Endothelial cell of umbilical vein (primary cell): ENCODE measurements around the gene MTSS2. TPM values are rescaled to one million over a fixed set of nuclear protein-coding genes. Genes with fewer than 3 reads are reported as not detected.

Experiments used
- BruUV-seq: library from RNA; stranded (reverse); fragments of 400-500 nt; replicated peaks from 2 replicates; lab custom pipeline; 2021; lab: Mats Ljungman, UMichigan
- CTCF ChIA-PET: fragments of 300-600, 350-600 bp; sonication (Branson Sonifier 250); formaldehyde crosslinking; loops from one replicate; lab custom pipeline; 2021; ENCODE audit warnings: antibody characterized with exemption, inconsistent platforms; lab: Charles Lee
- POLR2A ChIA-PET: fragments of 300-600, 350-600 bp; sonication (Branson Sonifier 250); formaldehyde crosslinking; loops from one replicate; lab custom pipeline; 2021; ENCODE audit warnings: antibody characterized with exemption, inconsistent platforms; lab: Charles Lee
- DNase-seq: peaks from one replicate; pipeline ENCODE4 v3.0.0-alpha.2; 2011; ENCODE audit warnings: low read depth, low spot score
- FAIRE-seq: peaks from 2 replicates; lab custom pipeline; 2011; peaks lifted over from hg19 to GRCh38; lab: Jason Lieb, UNC
- H2AFZ ChIP-seq: 2 replicates; pipeline ENCODE4 v1.6.0; 2012; ENCODE audit warnings: low read depth, low read length, control low read depth, inconsistent platforms
- H3K27ac ChIP-seq: 2 replicates; pipeline ENCODE4 v1.5.1; 2011; ENCODE audit warnings: low read depth, mild to moderate bottlenecking, control low read depth, low read length, moderate library complexity; ENCODE audit not compliant: insufficient read depth
- H3K27me3 ChIP-seq, 2 experiments: 2 replicates each; pipeline versions ENCODE4 v1.6.0 to v1.6.1; 2011; ENCODE audit warnings: low read length in 2 of 2, mixed read lengths in 1 of 2; ENCODE audit not compliant: control insufficient read depth in 2 of 2, insufficient read depth in 2 of 2
- H3K36me3 ChIP-seq, 2 experiments: 2 replicates in 1 of 2; 3 replicates in 1 of 2; pipeline ENCODE4 v1.5.1; 2011; ENCODE audit warnings: low read length in 2 of 2, mild to moderate bottlenecking in 1 of 2, moderate library complexity in 1 of 2; ENCODE audit not compliant: control insufficient read depth in 2 of 2, insufficient read depth in 2 of 2; ENCODE audit errors: extremely low read depth in 1 of 2
- H3K4me1 ChIP-seq: 3 replicates; pipeline ENCODE4 v1.5.1; 2011; ENCODE audit warnings: mild to moderate bottlenecking, low read length; ENCODE audit not compliant: control insufficient read depth, insufficient read depth; ENCODE audit errors: extremely low read depth
- H3K4me2 ChIP-seq: 2 replicates; pipeline ENCODE4 v1.6.1; 2011; ENCODE audit warnings: low read length, control low read depth, mixed read lengths; ENCODE audit not compliant: insufficient read depth
- H3K4me3 ChIP-seq, 3 experiments: fragments of 200-600 bp in 1 of 3; sonication (generic), shearing (Covaris generic) in 1 of 3; replicated peaks in 1 of 3; 2 replicates each; pipeline ENCODE4 v1.5.1; 2011 to 2016; ENCODE audit warnings: control low read depth in 3 of 3, low read length in 3 of 3, mild to moderate bottlenecking in 2 of 3, inconsistent platforms in 1 of 3, low read depth in 1 of 3, moderate library complexity in 1 of 3; ENCODE audit not compliant: insufficient read depth in 1 of 3
- H3K79me2 ChIP-seq: 2 replicates; pipeline ENCODE4 v1.6.0; 2012; ENCODE audit warnings: low read length, inconsistent platforms; ENCODE audit not compliant: control insufficient read depth, insufficient read depth
- H3K9ac ChIP-seq: replicated peaks from 2 replicates; pipeline ENCODE3; 2011; ENCODE audit warnings: low read length, control low read depth; ENCODE audit not compliant: insufficient read depth; ENCODE audit errors: extremely low read depth
- H3K9me1 ChIP-seq: replicated peaks from 3 replicates; pipeline ENCODE4 v1.6.0; 2011; ENCODE audit warnings: mild to moderate bottlenecking, low read length; ENCODE audit not compliant: control insufficient read depth, insufficient read depth; ENCODE audit errors: extremely low read depth
- H3K9me3 ChIP-seq: replicated peaks from 2 replicates; pipeline ENCODE4 v1.5.1; 2012; ENCODE audit warnings: low read length, inconsistent platforms; ENCODE audit not compliant: control insufficient read depth, insufficient read depth
- H4K20me1 ChIP-seq: replicated peaks from 2 replicates; pipeline ENCODE3; 2011; ENCODE audit warnings: mild to moderate bottlenecking, low read length; ENCODE audit not compliant: control insufficient read depth, insufficient read depth; ENCODE audit errors: extremely low read depth
- EZH2 ChIP-seq: IDR thresholded peaks from 2 replicates; pipeline ENCODE4 v1.6.1; 2012; ENCODE audit warnings: borderline replicate concordance, low read depth, mild to moderate bottlenecking, moderate library complexity, low read length, inconsistent platforms; ENCODE audit not compliant: severe bottlenecking
- FOS ChIP-seq: IDR thresholded peaks from 2 replicates; pipeline ENCODE4 v1.6.1; 2011; ENCODE audit warnings: mild to moderate bottlenecking, low read length, moderate library complexity, borderline replicate concordance; ENCODE audit not compliant: insufficient read depth
- GATA2 ChIP-seq: IDR thresholded peaks from 2 replicates; pipeline ENCODE4 v1.7.0; 2011; ENCODE audit warnings: low read depth, mild to moderate bottlenecking, moderate library complexity, mixed read lengths, low read length; ENCODE audit not compliant: insufficient read length, insufficient read depth
- JUN ChIP-seq: IDR thresholded peaks from 2 replicates; pipeline ENCODE4 v1.6.1; 2011; ENCODE audit warnings: borderline replicate concordance, low read depth; ENCODE audit not compliant: insufficient read length, insufficient read depth
- MYC ChIP-seq: IDR thresholded peaks from one replicate; pipeline ENCODE4 v1.6.1; 2011; ENCODE audit warnings: mild to moderate bottlenecking, low read depth, low read length
- POLR2A ChIP-seq: IDR thresholded peaks from 2 replicates; pipeline ENCODE4 v1.6.1; 2012; ENCODE audit warnings: low read depth, mild to moderate bottlenecking, control low read depth, low read length
- POLR2AphosphoS5 ChIP-seq: IDR thresholded peaks from 2 replicates; pipeline ENCODE4 v1.6.1; 2012; ENCODE audit warnings: low read depth, mild to moderate bottlenecking, control low read depth, low read length, moderate library complexity; ENCODE audit not compliant: insufficient read depth
- dilution Hi-C: fragments of 300-500 bp; cut with MboI; formaldehyde crosslinking; loops from one replicate; pipeline ENCODE4 v1.15.0; 2019; ENCODE audit warnings: low sequenced_read_pairs; ENCODE audit not compliant: extremely low pct_ligation_motif_present
- intact Hi-C: fragments of 100-400 bp; cut with micrococcal nuclease; formaldehyde crosslinking; loops from one replicate; pipeline ENCODE4 v1.10.0; 2022
- polyA plus RNA-seq, 4 experiments: library from polyadenylated mRNA; depleted of rRNA in 3 of 4; stranded (reverse) in 3 of 4; unstranded in 1 of 4; fragments of >200 nt; gene quantifications; 2 replicates each; pipeline versions ENCODE4 v1.2.1 to v1.2.3, GENCODE V29; 2011 to 2012; ENCODE audit warnings: missing spikeins in 1 of 4
- total RNA-seq: library from RNA; stranded (reverse); gene quantifications from 2 replicates; pipeline ENCODE4 v1.2.3, GENCODE V29; 2021
- TF ChIP-seq, protein P1 (sequence below), 2 donors: IDR thresholded peaks; 1 replicate in 1 of 2; 2 replicates in 1 of 2; pipeline ENCODE4 v1.5.1; 2011; ENCODE audit warnings: low read length in 2 of 2, mild to moderate bottlenecking in 2 of 2, moderate library complexity in 2 of 2, control low read depth in 1 of 2, inconsistent platforms in 1 of 2, low read depth in 1 of 2; ENCODE audit not compliant: insufficient read depth in 1 of 2; ENCODE audit errors: extremely low read depth in 1 of 2
- TF ChIP-seq, protein P2 (sequence below): IDR thresholded peaks from 2 replicates; pipeline ENCODE4 v1.6.1; 2011; ENCODE audit not compliant: insufficient read depth, insufficient read length

Gene MTSS2
- total and polyA plus RNA-seq, 2 donors (not counting 3 experiments of a cell fraction or from before 2014, with no cell fraction given), result 38.4 to 42.3 TPM

DNA sequence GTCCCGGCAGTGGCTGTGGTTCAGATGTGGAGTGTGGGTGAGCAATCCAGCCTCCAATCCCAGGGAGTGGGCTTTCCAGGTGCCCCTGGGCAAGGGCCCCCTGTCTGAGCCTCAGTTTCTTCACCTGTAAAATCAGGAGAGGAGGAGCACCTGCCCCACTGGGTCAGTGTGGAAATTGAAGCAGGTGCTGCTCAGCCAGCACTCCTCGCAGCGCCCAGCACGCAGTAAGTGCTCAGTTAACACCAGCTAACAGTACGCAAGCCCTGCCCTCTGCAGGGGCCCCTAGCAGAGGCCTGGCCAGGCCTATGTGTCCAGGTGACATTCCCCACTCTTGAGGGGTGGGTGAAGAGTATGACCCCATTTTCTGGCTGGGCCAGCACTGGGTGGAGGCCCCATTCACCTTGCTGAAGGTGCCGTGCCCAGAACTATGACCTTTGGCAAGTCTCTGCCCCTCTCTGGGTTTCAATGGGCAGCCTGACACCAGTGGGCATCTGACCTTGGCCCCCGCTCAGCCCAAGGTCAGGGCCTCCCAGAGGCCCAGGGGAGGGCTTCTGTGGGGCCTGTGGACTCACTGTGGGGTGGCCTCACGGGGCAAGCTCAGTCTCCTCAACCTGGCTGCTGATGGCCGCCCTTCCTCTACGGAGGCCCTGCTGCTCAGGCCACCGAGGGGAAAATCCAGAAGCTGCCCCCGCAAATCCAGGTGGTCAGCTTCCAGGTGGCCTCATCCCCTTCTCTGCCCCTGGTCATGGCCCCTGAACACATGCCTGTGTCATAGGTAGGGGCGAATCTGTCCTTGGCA lies 2.5 kb downstream of the MTSS2 start:
- TF ChIP-seq FOS, result no peak
- TF ChIP-seq MYC, result no peak
- TF ChIP-seq POLR2AphosphoS5, result no peak
- TF ChIP-seq GATA2, result no peak
- TF ChIP-seq, protein P1, sequence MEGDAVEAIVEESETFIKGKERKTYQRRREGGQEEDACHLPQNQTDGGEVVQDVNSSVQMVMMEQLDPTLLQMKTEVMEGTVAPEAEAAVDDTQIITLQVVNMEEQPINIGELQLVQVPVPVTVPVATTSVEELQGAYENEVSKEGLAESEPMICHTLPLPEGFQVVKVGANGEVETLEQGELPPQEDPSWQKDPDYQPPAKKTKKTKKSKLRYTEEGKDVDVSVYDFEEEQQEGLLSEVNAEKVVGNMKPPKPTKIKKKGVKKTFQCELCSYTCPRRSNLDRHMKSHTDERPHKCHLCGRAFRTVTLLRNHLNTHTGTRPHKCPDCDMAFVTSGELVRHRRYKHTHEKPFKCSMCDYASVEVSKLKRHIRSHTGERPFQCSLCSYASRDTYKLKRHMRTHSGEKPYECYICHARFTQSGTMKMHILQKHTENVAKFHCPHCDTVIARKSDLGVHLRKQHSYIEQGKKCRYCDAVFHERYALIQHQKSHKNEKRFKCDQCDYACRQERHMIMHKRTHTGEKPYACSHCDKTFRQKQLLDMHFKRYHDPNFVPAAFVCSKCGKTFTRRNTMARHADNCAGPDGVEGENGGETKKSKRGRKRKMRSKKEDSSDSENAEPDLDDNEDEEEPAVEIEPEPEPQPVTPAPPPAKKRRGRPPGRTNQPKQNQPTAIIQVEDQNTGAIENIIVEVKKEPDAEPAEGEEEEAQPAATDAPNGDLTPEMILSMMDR (IDR thresholded peaks at IDR 0.05; ENCODE audit: extremely low read depth in 1 of 2, insufficient read depth in 1 of 2, low read depth in 1 of 2, low read length in 2 of 2), result no peak
- TF ChIP-seq POLR2A, result no peak
- no peak for TF ChIP-seq JUN
- TF ChIP-seq EZH2, result no peak
- TF ChIP-seq, protein P2, sequence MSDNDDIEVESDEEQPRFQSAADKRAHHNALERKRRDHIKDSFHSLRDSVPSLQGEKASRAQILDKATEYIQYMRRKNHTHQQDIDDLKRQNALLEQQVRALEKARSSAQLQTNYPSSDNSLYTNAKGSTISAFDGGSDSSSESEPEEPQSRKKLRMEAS, result no peak
- Histone ChIP-seq H3K36me3 (peaks cover 0 to 14% of the 10 kb centered on the region in 2 experiments), H3K27ac (no peak overlapping the region), H3K27me3 (no peaks in the 10 kb centered on the region), H3K4me3 (no peak overlapping the region), H3K9me1 (no peaks in the 10 kb centered on the region), H3K9ac (no peak overlapping the region), H3K4me1 (peaks cover 16% of the 10 kb centered on the region), H3K4me2 (no peak overlapping the region), H3K79me2 (peaks cover 33% of the 10 kb centered on the region), H4K20me1 (no peaks in the 10 kb centered on the region), H2AFZ (no peak overlapping the region), H3K9me3 (no peaks in the 10 kb centered on the region)
- FAIRE-seq (no peak), DNase-seq (no peak)
- POLR2A ChIA-PET, result no interaction called here
- CTCF ChIA-PET, result interaction anchor here (0.6 to 7.8 kb wide), 4 partner anchors 21 to 88 kb away, joined by 3 to 144 read pairs (median 28); no protein-coding TSS in a partner anchor
- no TSS peak for BruUV-seq
- intact Hi-C loops (loop anchor here (5.0 kb wide), 1 partner anchor 629 kb away; no protein-coding TSS in a partner anchor), dilution Hi-C loops (no loop called here)
